NCI-H69 (cell line): ENCODE results near the gene VSIR.
A peak's percentile ranks its signal among the peaks of the same experiment; 100 is the strongest.

Experiments used
- DNase-seq: peaks from one replicate; lab custom pipeline; 2025; lab: John Stamatoyannopoulos, UW

The VSIR gene

DNA sequence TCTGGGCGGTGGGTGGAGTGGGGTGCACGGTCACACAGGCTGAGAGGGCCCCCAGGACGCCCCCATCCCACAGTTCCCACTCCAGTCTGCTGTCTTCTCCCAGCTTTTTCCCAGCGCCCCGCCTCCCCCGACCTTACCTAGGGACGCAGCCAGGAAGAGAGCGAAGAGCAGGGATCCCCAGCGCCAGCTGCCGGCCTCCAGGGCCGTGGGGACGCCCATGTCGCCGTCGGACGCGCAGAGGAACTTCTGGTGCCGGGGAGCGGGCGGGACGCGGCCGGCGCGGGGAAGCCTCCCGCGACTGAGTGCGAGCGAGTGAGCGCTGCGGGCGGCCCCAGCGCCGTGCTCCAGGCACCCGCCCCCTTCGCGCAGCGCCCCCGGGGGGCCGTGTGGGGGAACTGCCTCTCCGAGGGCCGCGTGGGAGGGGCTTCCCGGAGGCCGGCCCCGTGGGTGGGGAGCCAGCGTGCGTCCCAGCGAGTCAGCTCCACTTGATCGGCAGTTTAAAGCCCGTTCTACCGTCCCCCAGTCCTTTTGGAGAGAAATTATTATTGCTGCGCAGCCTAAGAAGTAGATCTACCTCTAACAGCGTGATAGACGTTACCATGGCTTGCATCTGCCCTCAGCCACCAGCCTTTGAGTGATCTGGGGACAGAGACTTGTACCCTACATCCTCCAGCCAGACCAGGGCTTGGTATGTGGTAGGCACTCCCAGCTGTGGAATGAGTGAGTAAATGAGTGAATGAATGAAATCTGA lies at the start of gene VSIR:
Gene VSIR (minus strand): TSS at position 300 of the 751 bp plus-strand sequence. CDS start 81 bp downstream, at position 219.
- peak; percentile 83 for DNase-seq

DNA sequence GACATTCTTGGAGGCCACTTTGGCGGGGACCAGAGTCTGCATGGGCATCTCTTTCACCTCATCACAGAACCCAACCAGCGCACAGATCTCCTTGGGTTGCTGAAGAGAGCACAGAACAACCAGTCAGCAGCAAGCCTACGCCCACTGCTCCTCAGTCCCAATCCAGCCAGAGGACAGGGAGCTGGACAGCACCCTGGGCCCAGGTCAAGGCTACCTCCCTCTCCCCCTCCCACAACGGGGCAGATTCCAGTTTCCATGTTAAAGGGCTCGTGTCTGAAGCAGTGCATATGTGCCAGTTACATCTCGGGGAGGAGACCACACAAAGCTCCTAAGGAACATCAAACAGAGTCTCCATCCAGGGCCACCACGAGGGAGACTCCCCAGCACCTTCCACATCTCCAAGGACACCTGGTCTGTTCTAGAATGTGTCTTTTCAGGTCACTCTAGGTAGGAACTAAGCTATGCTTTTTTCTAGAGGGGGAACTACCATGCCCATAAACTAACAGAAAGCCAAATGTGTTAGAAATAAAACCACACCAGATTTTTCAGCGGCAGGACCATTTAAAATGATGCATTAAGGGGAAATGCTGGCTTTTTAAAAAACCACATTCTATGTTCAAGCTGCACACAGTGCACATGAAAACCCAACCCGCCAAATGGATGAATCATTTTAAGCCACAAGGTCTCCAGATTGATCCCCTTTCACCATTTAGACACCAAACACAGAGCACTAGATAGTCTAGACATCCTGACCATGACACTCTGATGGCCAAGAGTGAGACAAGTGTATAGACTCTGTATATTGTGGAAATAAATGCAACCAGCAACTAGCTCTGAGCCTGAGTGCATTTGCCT lies 48.8 kb upstream of the VSIR start:
- DNase-seq = no peak

DNA sequence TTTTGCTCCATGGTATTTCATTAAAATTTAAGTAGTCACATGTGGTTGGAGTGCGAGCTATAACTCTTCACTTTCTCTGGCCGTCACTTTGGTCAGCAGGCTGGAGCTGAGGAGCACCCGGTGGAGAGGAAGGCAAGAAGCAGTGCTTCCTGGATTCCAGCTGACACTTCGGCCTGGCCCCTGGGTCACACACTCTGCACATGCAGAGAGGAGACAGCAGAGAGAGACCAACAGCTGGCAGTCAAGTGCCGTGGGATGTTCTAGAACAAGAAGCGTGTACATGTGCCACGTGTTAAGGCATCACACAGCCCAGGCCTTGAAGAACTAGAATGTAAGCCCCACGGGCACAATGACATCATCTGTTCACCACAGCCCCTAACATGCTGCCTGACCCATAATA lies 47.6 kb upstream of the VSIR start:
- DNase-seq = no peak

DNA sequence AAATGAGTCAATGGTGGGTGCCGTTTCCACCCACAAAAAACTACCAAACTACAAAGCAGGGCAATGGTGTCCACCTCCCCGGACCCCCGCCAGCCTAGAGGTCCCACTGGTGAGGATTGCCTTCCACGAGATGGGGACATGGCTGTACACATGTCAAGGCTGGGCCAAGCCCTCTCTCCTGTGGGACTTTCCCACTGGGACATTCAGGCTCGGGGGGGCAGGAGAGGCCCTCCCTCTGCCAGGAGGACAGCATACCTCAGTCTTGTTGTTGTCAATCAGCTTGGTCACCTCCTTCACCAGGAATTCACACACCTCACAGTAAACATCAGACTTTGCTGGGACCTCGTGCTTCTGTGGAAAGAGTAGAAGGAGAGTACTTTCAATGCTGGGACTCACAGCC lies 46.7 kb upstream of the VSIR start:
- DNase-seq = no peak

DNA sequence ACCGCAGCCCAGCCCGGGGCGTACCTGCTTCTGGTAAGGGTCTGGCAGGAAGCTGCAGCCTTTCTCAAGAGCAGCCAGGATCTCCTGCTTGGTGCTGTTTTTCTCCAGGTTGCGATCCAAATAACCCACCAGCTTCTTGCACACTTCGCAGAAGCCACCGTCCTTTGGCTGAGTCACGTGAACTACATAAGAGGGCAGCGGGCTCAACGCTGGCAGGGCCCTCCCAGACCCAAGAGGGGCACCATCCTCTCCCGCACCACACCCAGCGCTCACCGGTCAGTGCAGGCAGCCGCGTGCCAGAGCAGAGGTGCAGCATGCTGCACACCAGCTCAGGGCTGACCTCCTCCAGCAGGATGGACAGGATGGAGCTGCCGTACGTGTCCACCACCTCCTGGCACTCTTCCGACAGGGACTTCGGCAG lies 46.1 kb upstream of the VSIR start:
- DNase-seq = no peak

DNA sequence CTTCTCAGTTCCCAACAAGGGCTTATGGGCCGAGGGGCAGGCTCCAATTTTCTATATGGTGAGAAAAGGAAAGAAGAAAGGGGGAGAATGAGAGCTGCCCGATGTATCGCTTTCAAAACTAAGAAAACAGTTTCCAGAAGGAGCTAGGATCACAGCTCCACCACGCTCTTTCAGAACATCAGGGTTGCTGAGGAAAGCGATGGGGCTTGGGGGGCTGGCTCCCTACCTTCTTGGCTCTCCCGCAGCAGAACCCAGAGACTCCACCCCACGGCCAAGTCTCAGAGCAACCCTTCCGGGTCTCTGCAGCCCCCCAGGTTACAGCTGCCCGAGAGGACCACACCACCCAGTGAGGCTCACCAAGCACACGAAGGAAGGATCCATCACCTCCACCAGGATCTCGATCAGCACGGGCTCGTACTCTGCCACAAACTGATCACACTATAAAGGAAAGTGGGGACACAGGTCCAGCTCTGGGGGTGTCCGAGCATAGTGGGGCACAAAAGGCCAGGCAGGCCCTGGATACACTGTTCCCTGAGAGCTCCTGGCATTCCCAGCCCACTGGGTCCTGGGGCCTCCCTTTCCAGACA lies 45.4 kb upstream of the VSIR start:
- DNase-seq = no peak

DNA sequence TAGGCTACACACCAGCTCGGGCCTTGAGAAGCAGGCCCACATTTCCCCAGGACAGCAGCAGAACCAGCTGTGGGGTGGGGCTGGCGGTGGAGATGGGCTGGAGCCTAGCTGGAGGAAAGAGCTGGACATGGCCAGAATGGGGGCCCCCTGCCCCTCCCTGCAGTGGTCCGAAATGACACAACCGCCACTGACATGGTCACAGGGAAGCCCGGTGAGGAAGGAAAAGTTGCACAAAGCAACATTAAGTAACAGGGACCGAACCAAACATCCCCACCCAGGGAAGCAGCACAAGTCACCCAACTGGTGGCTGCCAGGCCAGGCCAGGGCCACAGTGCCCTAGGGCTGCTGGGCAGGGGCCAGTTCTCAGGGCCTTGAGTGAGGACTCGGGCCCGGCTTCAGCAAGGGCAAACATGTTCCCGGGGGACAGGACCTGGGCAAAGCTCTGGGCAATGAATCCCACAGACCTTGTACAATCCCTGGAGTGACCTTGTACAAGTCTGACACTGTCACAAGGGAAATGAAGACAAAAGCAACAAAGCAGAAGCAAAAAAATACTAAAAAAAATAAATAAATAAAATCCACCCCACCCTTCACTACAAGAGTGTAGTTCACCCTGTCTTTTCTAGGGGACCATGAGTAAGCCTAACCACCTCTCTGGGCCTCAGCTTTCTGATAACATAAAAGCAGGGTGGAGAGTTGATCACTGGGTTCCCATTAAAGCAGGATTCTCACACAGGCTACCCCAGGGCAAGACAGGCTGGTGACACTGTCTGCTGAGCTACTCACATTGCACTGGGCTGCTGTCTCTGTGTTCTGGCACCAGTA lies 44.7 kb upstream of the VSIR start:
- no peak for DNase-seq

DNA sequence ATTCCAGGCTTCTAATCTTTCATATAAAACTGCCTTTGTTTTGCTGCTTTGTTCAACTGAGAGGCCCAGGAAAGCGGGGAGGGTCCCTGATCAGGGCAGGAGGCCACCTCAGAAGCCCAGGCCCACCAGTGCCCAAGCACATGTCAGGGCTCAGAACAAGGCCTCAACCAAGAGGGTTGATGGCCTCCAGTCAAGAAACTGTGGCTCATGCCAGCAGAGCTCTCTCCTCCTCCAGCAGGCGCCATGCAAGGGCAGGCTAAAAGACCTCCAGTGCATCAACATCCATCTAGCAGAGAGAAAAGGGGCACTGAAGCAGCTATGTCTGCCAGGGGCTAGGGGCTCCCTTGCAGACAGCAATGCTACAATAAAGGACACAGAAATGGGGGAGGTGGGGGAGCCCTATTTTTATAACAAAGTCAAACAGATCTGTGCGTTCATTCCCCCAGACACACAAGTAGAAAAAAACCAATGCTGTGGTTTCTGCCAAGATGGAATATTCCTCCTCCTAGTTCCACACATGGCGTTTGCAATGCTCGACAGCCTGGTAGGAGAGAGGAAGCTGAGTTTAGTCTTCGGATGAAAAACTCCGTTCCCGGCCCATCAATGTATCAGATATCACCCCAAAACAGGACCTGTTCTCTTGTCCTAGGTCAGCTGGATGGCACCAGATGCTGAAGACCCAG lies 43.8 kb upstream of the VSIR start:
- DNase-seq = no peak

DNA sequence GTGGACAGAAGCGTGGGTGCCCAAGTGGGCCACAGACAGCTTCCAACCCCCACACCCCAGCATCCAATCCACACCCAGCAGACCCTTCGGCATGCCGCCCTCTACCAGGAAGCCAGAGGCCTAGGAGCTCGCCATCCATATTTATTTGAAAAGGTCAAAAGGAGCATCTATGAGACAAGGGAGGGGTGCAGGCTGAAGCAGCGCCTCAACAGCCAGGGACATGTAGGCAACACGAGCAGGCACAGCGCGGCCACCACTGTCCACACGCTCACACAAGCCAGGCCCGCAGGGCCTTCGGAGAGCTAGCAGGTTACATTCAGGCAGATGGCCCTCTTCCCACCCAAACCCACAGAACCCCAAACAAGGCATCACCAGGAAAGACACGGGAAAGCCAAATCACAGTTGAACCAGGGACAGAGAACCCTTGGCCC lies 43.1 kb upstream of the VSIR start:
- DNase-seq = no peak

DNA sequence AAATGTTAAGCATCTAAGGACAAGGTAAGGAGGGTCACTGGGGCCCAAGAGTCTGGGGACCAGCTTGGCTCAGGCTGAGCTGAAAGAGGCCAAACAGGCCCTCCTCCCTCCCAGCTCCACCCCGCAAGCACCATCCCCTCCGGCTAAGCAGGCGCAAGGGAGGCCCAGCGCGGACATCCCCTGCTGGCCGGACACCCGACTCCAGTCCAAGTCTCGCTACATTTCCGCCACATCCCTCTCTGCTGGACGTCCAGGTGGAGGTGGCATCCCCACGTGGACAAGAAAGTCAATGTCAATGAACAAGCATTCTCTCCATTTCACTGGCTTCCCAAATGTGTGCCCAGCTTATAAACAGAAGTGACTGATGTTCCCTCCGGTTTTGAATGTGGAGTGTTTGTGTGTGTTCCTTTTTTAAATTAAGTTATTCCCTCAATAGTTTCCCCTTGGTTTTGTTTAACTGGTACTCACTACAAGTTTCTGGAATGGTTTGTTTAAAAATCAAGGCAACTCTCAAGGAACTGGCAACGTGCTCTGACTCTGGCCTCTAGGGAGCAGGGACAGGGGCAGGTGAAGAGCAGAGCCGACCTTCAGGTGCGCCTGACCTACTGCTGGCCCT lies 42.3 kb upstream of the VSIR start:
- no peak for DNase-seq

DNA sequence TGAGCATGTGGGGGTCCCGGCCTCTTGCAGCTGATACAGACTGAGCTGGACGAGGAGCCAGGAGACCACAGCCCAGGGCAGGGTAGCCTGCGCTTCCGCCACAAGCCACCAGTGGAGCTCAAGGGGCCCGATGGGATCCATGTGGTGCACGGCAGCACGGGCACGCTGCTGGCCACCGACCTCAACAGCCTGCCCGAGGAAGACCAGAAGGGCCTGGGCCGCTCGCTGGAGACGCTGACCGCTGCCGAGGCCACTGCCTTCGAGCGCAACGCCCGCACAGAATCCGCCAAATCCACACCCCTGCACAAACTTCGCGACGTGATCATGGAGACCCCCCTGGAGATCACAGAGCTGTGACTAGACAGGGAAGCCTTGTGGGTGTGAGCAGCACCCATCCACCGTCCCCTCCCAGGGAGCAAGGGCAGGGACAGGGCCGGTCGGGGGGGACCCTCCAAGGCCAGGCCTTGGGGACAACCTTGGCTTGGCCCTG lies 41.6 kb upstream of the VSIR start:
- no peak for DNase-seq

DNA sequence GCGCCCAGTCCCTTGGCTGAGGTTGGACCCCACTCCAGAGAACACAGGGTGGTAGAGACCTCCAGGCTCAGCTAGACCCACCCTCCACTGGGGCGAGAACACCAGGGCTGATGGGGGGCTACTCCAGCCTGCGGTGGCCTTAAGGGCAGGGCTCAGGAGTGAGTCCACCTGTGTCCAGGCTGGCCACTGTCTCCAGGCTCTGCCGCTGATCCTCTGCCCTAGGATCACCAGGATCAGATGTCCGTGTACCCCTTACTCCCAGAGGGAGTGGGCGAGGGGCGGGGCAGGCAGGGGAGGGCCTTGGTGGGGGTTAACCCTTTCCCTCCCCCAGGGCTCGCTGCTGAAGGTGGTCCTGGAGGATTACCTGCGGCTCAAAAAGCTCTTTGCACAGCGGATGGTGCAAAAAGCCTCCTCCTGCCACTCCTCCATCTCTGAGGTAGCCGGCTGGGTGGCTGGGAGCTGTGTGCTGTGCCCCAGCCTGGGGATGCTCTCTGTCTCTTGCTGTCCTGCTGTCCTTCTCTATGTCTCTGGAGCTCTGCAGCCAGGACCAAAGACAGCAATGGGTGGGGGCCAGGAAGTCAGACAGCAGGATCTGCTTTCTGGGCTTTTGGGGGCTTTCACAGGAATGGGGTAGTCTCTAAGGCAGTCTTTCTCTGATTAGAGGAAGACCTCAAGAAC lies 39.7 kb upstream of the VSIR start:
- DNase-seq = peak; percentile 31

DNA sequence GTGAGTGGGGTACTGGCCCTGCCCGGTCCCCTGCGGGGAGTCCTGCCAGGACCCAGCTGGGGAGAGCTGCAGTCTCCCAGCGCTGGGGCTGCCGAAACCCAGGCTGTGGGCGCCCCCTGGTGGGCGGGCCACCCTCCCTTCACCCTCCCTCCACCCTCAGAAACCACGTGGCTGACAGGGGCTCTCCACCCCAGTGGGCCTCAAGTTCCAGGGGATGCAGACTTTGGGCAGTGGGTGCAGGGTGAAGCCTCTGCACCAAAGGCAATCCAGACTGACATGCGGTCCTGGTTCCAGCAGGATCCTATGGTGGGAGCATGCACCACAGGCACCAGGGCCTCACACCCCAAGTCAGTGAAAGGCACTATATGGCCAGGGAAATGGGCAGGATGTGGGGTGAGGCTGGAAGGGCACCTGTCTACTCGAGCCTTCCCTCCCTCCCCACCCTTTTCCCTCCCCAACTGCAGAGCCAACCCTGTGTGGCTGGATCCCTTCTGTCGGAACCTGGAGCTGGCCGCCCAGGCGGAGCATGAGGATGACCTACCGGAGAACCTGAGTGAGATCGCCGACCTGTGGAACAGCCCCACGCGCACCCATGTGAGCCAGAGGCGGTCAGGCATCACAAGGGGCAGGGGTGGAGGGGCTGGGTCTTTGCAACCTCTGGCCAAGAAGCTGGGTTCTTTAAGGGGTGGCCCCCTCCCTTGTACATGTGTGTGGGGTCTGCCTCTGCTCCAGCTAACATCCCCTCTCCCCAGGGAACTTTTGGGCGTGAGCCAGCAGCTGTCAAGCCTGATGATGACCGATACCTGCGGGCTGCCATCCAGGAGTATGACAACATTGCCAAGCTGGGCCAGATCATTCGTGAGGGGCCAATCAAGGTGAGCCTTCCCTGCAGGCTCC lies 38.9 kb upstream of the VSIR start:
- peak; percentile 84 for DNase-seq

DNA sequence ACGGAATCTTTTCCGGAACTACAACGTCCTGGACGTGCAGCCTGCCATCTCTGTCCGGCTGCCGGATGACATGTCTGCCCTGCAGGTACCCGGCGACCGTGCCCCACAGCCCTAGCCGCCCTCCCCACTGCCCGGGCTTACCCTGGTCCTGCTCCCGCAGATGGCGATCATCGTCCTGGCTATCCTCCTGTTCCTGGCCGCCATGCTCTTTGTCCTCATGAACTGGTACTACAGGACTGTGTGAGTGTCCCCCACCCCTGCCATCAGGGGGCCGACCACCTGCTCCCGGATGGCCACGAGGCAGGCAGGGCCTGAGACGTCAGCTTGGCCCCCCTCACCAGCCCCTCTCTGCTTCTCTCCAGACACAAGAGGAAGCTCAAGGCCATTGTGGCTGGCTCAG lies 38.0 kb upstream of the VSIR start:
- no peak for DNase-seq

DNA sequence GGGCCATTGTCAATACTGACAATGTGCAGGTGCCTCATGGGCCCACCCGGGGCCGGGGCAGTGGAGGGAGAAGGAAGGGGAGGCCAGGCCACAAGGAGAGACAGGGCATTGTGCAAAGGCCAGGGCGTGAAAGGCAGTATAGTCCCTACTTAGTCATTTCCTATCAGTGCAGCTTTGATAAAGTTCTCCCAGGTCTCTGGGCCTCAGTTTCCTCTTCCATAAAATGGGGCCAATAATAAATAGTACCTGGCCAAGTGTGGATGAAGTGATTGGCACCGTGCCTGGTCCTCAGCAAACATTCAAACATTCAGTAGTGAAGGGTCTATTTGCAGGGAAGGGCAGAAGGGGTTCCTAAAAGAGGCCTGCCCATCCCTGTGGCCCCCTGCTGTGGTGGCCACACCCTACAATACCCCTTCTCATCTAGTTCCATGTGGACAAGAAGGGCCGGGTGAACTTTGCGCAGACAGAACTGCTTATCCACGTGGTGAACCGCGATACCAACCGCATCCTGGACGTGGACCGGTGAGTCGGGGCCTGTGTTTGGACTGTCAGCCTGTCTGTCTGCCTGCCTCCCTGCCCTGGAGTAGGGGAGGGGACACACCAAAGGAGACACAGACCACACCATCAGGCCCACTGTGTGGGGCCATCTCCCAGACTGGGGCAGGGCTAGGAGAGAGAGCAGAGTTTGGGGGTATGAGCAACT lies 36.9 kb upstream of the VSIR start:
- peak; percentile 2 for DNase-seq

DNA sequence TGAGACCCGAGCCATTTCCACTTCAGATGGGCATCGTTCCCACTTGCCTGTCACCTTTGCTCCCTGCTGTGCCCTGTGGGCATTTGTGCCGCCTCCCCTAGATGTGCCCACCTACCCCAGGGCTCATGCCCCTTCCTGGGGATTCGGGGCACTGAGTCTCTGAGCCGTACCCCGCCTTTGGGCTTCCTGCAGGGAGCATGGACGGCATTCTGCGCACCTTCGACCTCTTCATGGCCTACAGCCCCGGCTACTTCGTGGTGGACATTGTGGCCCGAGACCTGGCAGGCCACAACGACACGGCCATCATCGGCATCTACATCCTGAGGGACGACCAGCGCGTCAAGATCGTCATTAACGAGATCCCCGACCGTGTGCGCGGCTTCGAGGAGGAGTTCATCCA lies 36.3 kb upstream of the VSIR start:
- no peak for DNase-seq

DNA sequence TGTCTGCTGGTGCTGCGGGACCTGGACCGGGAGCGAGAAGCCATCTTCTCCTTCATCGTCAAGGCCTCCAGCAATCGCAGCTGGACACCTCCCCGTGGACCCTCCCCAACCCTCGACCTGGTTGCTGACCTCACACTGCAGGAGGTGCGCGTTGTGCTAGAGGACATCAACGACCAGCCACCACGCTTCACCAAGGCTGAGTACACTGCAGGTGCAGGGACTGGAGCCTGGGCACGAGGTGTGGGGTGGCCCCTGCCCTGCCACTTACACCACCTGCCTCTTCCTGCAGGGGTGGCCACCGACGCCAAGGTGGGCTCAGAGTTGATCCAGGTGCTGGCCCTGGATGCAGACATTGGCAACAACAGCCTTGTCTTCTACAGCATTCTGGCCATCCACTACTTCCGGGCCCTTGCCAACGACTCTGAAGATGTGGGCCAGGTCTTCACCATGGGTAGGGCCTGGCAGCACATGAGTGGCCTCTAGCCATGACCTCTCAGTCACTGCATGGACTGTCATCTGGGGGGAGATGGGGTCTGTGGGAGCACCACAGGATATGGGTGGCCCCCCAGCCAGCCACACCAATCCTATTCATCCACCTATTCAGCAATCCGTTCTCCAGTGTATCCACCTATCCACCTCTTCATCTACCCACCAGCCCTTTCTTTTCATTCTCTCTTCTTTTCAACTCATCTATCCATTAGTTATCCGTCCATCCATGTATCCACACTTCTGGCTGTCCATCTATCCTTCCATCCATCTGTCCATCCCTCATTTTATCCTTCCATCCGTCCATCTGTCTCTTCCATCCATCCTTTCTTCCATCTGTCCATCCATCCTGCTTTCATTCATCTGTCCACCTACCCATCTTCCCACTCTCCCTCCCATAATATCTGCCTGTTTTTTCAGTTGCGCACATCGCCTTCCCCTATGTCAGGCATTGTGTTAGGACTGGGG lies 34.5 kb upstream of the VSIR start:
- no peak for DNase-seq
